GM18520 (cell line): ENCODE results near the gene IRF7.

Experiments used
- ATAC-seq: cut with Tn5 transposase; IDR thresholded peaks from one replicate; pipeline ENCODE4 v1.9.1; 2021; ENCODE audit not compliant: unreplicated experiment

IRF7 gene

GRCh38 chr11:565921-566509, 49.7 kb downstream of the IRF7 start:
- no peak for ATAC-seq

GRCh38 chr11:563812-564578, 51.8 kb downstream of the IRF7 start:
- ATAC-seq = no peak

- no peak for ATAC-seq
These were observed 52.5 kb downstream of the IRF7 start for GRCh38 chr11:563066-563811.
